ENCODE data around the gene TMED6. TPM values are rescaled to one million over a fixed set of nuclear protein-coding genes. Genes with fewer than 3 reads are reported as not detected.

TMED6 gene
- total and polyA plus RNA-seq, 2 of the 8 experiments (the other 6 are each of a cell fraction or from before 2014, with no cell fraction given), result not detected

DNA sequence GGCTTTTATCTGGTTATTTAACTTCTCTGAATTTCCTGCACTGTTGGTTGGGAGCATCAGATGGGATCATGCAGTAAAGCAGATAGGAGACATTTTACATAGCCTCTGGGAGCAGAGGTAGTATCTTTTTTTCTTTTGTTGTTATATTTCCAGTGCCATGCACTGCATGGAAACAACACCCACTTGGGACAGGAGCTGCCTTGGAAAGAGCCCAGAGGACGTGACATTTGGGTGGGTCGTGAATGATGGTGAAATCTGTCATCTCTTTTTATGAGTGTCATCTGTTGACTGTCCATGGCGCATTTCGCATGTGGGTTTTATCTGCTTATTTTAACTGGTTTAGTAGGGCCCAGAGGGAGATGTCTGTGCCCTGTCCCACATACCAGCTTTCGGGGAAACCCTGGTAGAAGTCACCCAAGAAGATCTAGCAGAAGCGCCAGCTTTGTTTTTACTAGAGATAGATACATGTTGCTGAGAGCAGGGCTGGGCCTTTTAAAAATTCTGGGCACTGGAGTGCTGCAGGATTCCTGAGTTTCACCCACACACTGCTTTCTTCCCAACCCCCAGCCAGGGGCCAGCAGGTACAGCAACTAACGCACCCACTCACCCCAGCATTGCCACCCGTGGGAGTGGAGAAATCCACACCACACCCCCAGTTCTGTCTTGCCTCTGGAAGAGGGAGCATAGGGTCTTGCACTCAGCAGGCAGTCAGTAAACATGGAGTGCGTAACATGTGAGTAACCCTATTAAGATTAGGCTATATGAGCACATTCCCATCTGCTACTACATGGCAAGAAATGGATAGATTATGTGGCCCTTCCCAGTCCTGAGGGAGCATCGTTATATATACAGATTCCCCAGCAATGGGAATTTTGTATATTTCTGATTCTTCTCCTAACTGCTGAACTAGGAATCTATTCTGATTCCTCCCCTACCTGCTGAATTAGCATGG lies 42.6 kb upstream of the TMED6 start (continued):
- TF ChIP-seq, protein P1, sequence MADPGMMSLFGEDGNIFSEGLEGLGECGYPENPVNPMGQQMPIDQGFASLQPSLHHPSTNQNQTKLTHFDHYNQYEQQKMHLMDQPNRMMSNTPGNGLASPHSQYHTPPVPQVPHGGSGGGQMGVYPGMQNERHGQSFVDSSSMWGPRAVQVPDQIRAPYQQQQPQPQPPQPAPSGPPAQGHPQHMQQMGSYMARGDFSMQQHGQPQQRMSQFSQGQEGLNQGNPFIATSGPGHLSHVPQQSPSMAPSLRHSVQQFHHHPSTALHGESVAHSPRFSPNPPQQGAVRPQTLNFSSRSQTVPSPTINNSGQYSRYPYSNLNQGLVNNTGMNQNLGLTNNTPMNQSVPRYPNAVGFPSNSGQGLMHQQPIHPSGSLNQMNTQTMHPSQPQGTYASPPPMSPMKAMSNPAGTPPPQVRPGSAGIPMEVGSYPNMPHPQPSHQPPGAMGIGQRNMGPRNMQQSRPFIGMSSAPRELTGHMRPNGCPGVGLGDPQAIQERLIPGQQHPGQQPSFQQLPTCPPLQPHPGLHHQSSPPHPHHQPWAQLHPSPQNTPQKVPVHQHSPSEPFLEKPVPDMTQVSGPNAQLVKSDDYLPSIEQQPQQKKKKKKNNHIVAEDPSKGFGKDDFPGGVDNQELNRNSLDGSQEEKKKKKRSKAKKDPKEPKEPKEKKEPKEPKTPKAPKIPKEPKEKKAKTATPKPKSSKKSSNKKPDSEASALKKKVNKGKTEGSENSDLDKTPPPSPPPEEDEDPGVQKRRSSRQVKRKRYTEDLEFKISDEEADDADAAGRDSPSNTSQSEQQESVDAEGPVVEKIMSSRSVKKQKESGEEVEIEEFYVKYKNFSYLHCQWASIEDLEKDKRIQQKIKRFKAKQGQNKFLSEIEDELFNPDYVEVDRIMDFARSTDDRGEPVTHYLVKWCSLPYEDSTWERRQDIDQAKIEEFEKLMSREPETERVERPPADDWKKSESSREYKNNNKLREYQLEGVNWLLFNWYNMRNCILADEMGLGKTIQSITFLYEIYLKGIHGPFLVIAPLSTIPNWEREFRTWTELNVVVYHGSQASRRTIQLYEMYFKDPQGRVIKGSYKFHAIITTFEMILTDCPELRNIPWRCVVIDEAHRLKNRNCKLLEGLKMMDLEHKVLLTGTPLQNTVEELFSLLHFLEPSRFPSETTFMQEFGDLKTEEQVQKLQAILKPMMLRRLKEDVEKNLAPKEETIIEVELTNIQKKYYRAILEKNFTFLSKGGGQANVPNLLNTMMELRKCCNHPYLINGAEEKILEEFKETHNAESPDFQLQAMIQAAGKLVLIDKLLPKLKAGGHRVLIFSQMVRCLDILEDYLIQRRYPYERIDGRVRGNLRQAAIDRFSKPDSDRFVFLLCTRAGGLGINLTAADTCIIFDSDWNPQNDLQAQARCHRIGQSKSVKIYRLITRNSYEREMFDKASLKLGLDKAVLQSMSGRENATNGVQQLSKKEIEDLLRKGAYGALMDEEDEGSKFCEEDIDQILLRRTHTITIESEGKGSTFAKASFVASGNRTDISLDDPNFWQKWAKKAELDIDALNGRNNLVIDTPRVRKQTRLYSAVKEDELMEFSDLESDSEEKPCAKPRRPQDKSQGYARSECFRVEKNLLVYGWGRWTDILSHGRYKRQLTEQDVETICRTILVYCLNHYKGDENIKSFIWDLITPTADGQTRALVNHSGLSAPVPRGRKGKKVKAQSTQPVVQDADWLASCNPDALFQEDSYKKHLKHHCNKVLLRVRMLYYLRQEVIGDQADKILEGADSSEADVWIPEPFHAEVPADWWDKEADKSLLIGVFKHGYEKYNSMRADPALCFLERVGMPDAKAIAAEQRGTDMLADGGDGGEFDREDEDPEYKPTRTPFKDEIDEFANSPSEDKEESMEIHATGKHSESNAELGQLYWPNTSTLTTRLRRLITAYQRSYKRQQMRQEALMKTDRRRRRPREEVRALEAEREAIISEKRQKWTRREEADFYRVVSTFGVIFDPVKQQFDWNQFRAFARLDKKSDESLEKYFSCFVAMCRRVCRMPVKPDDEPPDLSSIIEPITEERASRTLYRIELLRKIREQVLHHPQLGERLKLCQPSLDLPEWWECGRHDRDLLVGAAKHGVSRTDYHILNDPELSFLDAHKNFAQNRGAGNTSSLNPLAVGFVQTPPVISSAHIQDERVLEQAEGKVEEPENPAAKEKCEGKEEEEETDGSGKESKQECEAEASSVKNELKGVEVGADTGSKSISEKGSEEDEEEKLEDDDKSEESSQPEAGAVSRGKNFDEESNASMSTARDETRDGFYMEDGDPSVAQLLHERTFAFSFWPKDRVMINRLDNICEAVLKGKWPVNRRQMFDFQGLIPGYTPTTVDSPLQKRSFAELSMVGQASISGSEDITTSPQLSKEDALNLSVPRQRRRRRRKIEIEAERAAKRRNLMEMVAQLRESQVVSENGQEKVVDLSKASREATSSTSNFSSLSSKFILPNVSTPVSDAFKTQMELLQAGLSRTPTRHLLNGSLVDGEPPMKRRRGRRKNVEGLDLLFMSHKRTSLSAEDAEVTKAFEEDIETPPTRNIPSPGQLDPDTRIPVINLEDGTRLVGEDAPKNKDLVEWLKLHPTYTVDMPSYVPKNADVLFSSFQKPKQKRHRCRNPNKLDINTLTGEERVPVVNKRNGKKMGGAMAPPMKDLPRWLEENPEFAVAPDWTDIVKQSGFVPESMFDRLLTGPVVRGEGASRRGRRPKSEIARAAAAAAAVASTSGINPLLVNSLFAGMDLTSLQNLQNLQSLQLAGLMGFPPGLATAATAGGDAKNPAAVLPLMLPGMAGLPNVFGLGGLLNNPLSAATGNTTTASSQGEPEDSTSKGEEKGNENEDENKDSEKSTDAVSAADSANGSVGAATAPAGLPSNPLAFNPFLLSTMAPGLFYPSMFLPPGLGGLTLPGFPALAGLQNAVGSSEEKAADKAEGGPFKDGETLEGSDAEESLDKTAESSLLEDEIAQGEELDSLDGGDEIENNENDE (IDR thresholded peaks at IDR 0.05; ENCODE audit: insufficient replicate concordance, low read length), result no peak
- TF ChIP-seq PHF8 (conservative IDR thresholded peaks at IDR 0.05; ENCODE audit: low read depth, low read length), result no peak
- TF ChIP-seq TBP (IDR thresholded peaks at IDR 0.05; ENCODE audit: low read depth, low read length), result no peak
- no peak for TF ChIP-seq SIN3A (conservative IDR thresholded peaks at IDR 0.05 in 1 of 2, IDR thresholded peaks at IDR 0.05 in 1 of 2; ENCODE audit: low read depth in 1 of 2, low read length in 2 of 2)
- no peak for TF ChIP-seq ZNF274 (IDR thresholded peaks at IDR 0.05; ENCODE audit: borderline replicate concordance, extremely low read depth, low read length)
